H1 (cell line): Measurements from ENCODE around the gene GINS3. TPM values are rescaled to one million over a fixed set of nuclear protein-coding genes. Genes with fewer than 3 reads are reported as not detected.

Experiments used
- CTCF ChIP-seq, 3 experiments: IDR thresholded peaks; 1 replicate in 2 of 3; 2 replicates in 1 of 3; pipeline versions ENCODE4 v1.5.1 to v1.6.1; 2011; ENCODE audit warnings: low read length in 3 of 3, mild to moderate bottlenecking in 3 of 3, inconsistent platforms in 2 of 3, low read depth in 1 of 3, moderate library complexity in 1 of 3; ENCODE audit not compliant: insufficient read depth in 1 of 3; ENCODE audit errors: control extremely low read depth in 1 of 3
- GABPA ChIP-seq: IDR thresholded peaks from 2 replicates; pipeline ENCODE4 v1.6.1; 2011; ENCODE audit warnings: mild to moderate bottlenecking, low read length, moderate library complexity, borderline replicate concordance; ENCODE audit not compliant: insufficient read depth
- USF2 ChIP-seq: IDR thresholded peaks from 2 replicates; pipeline ENCODE4 v1.6.1; 2011; ENCODE audit warnings: low read length, improper control_type of control experiment
- polyA plus RNA-seq, 7 experiments: library from polyadenylated mRNA; depleted of rRNA in 3 of 7; stranded (reverse) in 5 of 7; unstranded in 2 of 7; fragments of >200 nt in 5 of 7; fragments of 200-250 nt in 2 of 7; gene quantifications; 1 replicate in 5 of 7; 2 replicates in 1 of 7; 4 replicates in 1 of 7; pipeline versions ENCODE4 v1.2.1 to v1.2.3, GENCODE V29; 2011 to 2013; ENCODE audit warnings: missing spikeins in 2 of 7, mixed read lengths in 2 of 7
- total RNA-seq: library from RNA; stranded (reverse); fragmentation: NEBNext Ultra II Directional; extraction: Animal tissue kit (Norgen Biotek cat#: 25700); gene quantifications from 2 replicates; pipeline ENCODE4 v1.2.1, GENCODE V29; 2021

GINS3 gene
- total and polyA plus RNA-seq, 2 of the 8 experiments (the other 6 are each of a cell fraction or from before 2014, with no cell fraction given), result 12.9 to 15.4 TPM

GRCh38 chr16:58417600-58417999 lies 25.3 kb downstream of the GINS3 start (continued):
- TF ChIP-seq USF2 (no peak), GABPA (no peak), CTCF (IDR thresholded peaks at IDR 0.05; ENCODE audit: control extremely low read depth in 1 of 3, insufficient read depth in 1 of 3, low read depth in 1 of 3, low read length in 3 of 3) (no peak)
- TF ChIP-seq, all 59 proteins: peak for 0
